HFFc6 (cell line): ENCODE measurements around the gene CHST11. TPM values are rescaled to one million over a fixed set of nuclear protein-coding genes. Genes with fewer than 3 reads are reported as not detected.

Source experiments
- DNase-seq: peaks from one replicate; pipeline ENCODE4 v3.0.0-alpha.2; 2018
- H3K27ac Mint-ChIP-seq: 2 replicates; pipeline ENCODE4 v1.8.0; 2020; ENCODE audit warnings: mild to moderate bottlenecking, mixed read lengths
- H3K27me3 Mint-ChIP-seq: 2 replicates; pipeline ENCODE4 v1.8.0; 2021; ENCODE audit warnings: mild to moderate bottlenecking, moderate library complexity, mixed read lengths; ENCODE audit not compliant: insufficient read depth
- H3K36me3 Mint-ChIP-seq: 2 replicates; pipeline ENCODE4 v1.8.0; 2021; ENCODE audit warnings: low read depth, mixed read lengths
- H3K4me1 Mint-ChIP-seq: 2 replicates; pipeline ENCODE4 v1.8.0; 2020; ENCODE audit warnings: low read depth, mixed read lengths
- H3K4me3 Mint-ChIP-seq: 2 replicates; pipeline ENCODE4 v1.8.0; 2020; ENCODE audit warnings: mild to moderate bottlenecking, moderate library complexity, mixed read lengths
- H3K9me3 Mint-ChIP-seq: 2 replicates; pipeline ENCODE4 v1.8.0; 2020; ENCODE audit warnings: mild to moderate bottlenecking, mixed read lengths
- CTCF ChIP-seq: fragments of 200-600 bp; sonication (generic); IDR thresholded peaks from 2 replicates; pipeline ENCODE4 v1.5.0; 2021; ENCODE audit warnings: antibody characterized with exemption, mild to moderate bottlenecking
- total RNA-seq, 6 experiments: library from RNA; stranded (reverse); fragmentation: NEBNext Ultra II Directional; extraction: Animal tissue kit (Norgen Biotek cat#: 25700); gene quantifications; 2 replicates in 1 of 6; 3 replicates in 5 of 6; pipeline ENCODE4 v1.2.3, GENCODE V29; 2021

The CHST11 gene
- total RNA-seq, 6 experiments from 2014 or later = 2.4 to 4.3 (median 3.8) TPM

GRCh38 chr12:104752016-104752415 is 295.3 kb downstream of the CHST11 start:
- no peak for DNase-seq
- no peak overlapping the region for H3K27ac Mint-ChIP-seq
- no peak for TF ChIP-seq CTCF
- H3K4me1 Mint-ChIP-seq = peaks cover 31% of the 10 kb centered on the region
- no peak overlapping the region for H3K4me3 Mint-ChIP-seq
- peaks cover 6% of the 10 kb centered on the region; the same call in 1 of the 2 replicates for H3K36me3 Mint-ChIP-seq
- peaks cover 12% of the 10 kb centered on the region for H3K27me3 Mint-ChIP-seq
- no peaks in the 10 kb centered on the region for H3K9me3 Mint-ChIP-seq

- Mint-ChIP-seq H3K4me3 (no peak overlapping the region), H3K27ac (no peak overlapping the region), H3K27me3 (peaks cover 6% of the 10 kb centered on the region), H3K4me1 (peaks cover 23% of the 10 kb centered on the region), H3K36me3 (peaks cover 12% of the 10 kb centered on the region; the same call in 1 of the 2 replicates), H3K9me3 (no peaks in the 10 kb centered on the region)
- DNase-seq = no peak
- TF ChIP-seq CTCF = no peak
Measured at GRCh38 chr12:104752881-104753280, 296.1 kb downstream of the CHST11 start.

GRCh38 chr12:104756901-104757300 is 300.2 kb downstream of the CHST11 start:
- no peak for TF ChIP-seq CTCF
- H3K36me3 Mint-ChIP-seq = peaks cover 12% of the 10 kb centered on the region; the same call in 1 of the 2 replicates
- H3K27me3 Mint-ChIP-seq = peaks cover 4% of the 10 kb centered on the region; the same call in 1 of the 2 replicates
- no peaks in the 10 kb centered on the region for H3K9me3 Mint-ChIP-seq
- no peak for DNase-seq
- no peak overlapping the region for H3K27ac Mint-ChIP-seq
- no peaks in the 10 kb centered on the region for H3K4me1 Mint-ChIP-seq
- H3K4me3 Mint-ChIP-seq = no peak overlapping the region

GRCh38 chr12:104758771-104759170 is 302.0 kb downstream of the CHST11 start:
- Mint-ChIP-seq H3K4me1 (peaks cover 8% of the 10 kb centered on the region), H3K27ac (no peak overlapping the region), H3K36me3 (peaks cover 12% of the 10 kb centered on the region; the same call in 1 of the 2 replicates), H3K9me3 (no peaks in the 10 kb centered on the region), H3K27me3 (peaks cover 3% of the 10 kb centered on the region; the same call in 1 of the 2 replicates), H3K4me3 (no peak overlapping the region)
- TF ChIP-seq CTCF = no peak
- no peak for DNase-seq

- Mint-ChIP-seq H3K4me1 (peaks cover 22% of the 10 kb centered on the region), H3K27ac (no peak overlapping the region), H3K9me3 (no peaks in the 10 kb centered on the region), H3K36me3 (peaks cover 12% of the 10 kb centered on the region; the same call in 1 of the 2 replicates), H3K27me3 (peaks cover 4% of the 10 kb centered on the region; the same call in 1 of the 2 replicates), H3K4me3 (no peak overlapping the region)
- no peak for DNase-seq
- no peak; the same call in 1 of the 2 replicates for TF ChIP-seq CTCF
Measured at GRCh38 chr12:104761091-104761490, 304.3 kb downstream of the CHST11 start.

- H3K27me3 Mint-ChIP-seq = peaks cover 8% of the 10 kb centered on the region; the same call in 1 of the 2 replicates
- H3K36me3 Mint-ChIP-seq = peaks cover 10% of the 10 kb centered on the region; the same call in 1 of the 2 replicates
- no peak overlapping the region for H3K4me3 Mint-ChIP-seq
- H3K4me1 Mint-ChIP-seq = peaks cover 22% of the 10 kb centered on the region
- H3K9me3 Mint-ChIP-seq = no peaks in the 10 kb centered on the region
- no peak overlapping the region for H3K27ac Mint-ChIP-seq
- DNase-seq = no peak
- TF ChIP-seq CTCF = no peak
Measured at GRCh38 chr12:104761611-104762010, 304.9 kb downstream of the CHST11 start.
